Bronchial epithelial cell (primary cell): Measurements from ENCODE around the gene RCE1. TPM values are rescaled to one million over a fixed set of nuclear protein-coding genes. Genes with fewer than 3 reads are reported as not detected.

Experiments used
- DNase-seq: peaks from one replicate; pipeline ENCODE4 v3.0.0-alpha.2; 2010; ENCODE audit warnings: low read depth
- FAIRE-seq: peaks from 2 replicates; lab custom pipeline; 2011; peaks lifted over from hg19 to GRCh38; lab: Jason Lieb, UNC
- H3K27me3 ChIP-seq: 2 replicates; pipeline ENCODE4 v1.5.1; 2011; ENCODE audit warnings: low read length; ENCODE audit not compliant: control insufficient read depth, insufficient read depth
- H3K36me3 ChIP-seq: 2 replicates; pipeline ENCODE4 v1.5.1; 2011; ENCODE audit warnings: low read length; ENCODE audit not compliant: control insufficient read depth, insufficient read depth
- H3K4me3 ChIP-seq: 2 replicates; pipeline ENCODE4 v1.5.1; 2011; ENCODE audit warnings: mild to moderate bottlenecking, low read depth, low read length, control low read depth
- total RNA-seq: library from RNA; depleted of rRNA; stranded (reverse); fragments of >200 nt; gene quantifications from 2 replicates; pipeline ENCODE4 v1.2.1, GENCODE V29; 2014
- TF ChIP-seq, protein P1 (sequence below): IDR thresholded peaks from 2 replicates; pipeline ENCODE4 v1.5.1; 2011; ENCODE audit warnings: mild to moderate bottlenecking, moderate library complexity, low read length, control low read depth, inconsistent platforms; ENCODE audit not compliant: insufficient read depth, severe bottlenecking

The RCE1 gene
- total RNA-seq, 1 donor from 2014 or later, result 17.4 TPM

- DNase-seq (no peak), FAIRE-seq (peak; percentile 28)
- TF ChIP-seq, protein P1, sequence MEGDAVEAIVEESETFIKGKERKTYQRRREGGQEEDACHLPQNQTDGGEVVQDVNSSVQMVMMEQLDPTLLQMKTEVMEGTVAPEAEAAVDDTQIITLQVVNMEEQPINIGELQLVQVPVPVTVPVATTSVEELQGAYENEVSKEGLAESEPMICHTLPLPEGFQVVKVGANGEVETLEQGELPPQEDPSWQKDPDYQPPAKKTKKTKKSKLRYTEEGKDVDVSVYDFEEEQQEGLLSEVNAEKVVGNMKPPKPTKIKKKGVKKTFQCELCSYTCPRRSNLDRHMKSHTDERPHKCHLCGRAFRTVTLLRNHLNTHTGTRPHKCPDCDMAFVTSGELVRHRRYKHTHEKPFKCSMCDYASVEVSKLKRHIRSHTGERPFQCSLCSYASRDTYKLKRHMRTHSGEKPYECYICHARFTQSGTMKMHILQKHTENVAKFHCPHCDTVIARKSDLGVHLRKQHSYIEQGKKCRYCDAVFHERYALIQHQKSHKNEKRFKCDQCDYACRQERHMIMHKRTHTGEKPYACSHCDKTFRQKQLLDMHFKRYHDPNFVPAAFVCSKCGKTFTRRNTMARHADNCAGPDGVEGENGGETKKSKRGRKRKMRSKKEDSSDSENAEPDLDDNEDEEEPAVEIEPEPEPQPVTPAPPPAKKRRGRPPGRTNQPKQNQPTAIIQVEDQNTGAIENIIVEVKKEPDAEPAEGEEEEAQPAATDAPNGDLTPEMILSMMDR, result no peak
- Histone ChIP-seq H3K27me3 (no peaks in the 10 kb centered on the region), H3K4me3 (no peak overlapping the region), H3K36me3 (peaks cover 16% of the 10 kb centered on the region)
Observed at GRCh38 chr11:66864924-66865697, 21.9 kb downstream of the RCE1 start.

- H3K36me3 ChIP-seq, result peaks cover 16% of the 10 kb centered on the region
- DNase-seq, result no peak
Observed at GRCh38 chr11:66866007-66866406, 22.8 kb downstream of the RCE1 start.

DNA sequence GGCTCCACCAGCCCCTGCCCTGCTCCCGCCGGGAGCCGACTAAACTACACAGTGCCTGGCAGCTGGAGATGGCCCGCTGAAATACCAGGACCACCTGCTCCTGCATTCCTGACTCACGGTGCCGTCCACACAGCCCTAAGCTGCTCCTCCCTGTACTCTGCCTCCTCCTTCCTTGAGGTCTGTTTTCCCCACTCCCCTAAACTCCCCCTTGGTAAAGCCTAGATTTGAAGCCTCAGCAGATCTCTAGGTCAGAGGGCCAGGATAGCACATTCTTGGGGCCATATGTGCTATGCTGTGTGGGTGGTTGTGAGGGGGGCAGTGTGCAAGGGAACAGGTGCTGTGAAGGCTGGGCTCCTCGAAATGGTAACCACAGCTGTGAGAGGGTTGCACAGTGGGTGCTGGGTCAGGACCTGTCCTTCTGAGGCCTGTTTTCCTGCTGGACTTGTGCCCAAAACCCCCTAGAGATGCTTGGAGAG is 23.3 kb downstream of the RCE1 start:
- DNase-seq (no peak), FAIRE-seq (no peak)
- Histone ChIP-seq H3K4me3 (no peak overlapping the region), H3K27me3 (no peaks in the 10 kb centered on the region), H3K36me3 (peaks cover 16% of the 10 kb centered on the region)
- TF ChIP-seq, protein P1, result no peak

More at GRCh38 chr11:66866007-66866406, 22.8 kb downstream of the RCE1 start:
- Histone ChIP-seq H3K27me3 (no peaks in the 10 kb centered on the region), H3K4me3 (no peak overlapping the region)
- TF ChIP-seq, protein P1, result no peak
- FAIRE-seq, result no peak

DNA sequence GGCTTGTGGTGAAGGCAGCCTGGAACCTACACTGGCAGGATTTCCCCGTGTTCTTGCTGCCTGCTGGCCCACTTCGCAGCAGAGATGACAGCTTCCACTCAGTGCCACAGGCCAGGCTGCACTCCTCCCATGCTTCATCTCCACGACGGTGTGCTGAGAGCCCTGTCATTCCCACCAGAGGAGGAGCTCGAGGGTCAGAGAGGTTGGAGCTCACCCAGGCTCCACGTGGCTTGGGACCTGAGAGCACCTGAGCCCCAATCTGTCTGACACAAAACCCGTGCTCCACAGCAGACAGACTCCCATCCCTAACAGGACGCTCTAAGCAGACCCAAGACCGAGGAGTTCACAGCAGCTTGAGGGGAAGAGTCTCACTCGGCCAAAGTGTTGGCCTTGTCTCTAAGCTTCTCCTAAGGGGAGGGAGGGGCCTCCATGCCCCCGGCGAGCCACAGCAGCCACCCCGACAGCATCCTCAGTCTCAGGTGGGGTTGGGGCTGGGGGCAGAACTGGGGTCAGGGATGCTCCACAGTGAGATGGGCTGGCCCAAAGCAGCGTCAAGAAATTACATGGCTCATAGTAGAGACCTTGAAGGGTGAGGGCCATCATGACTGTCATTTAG is 24.3 kb downstream of the RCE1 start:
- FAIRE-seq (no peak), DNase-seq (no peak)
- no peak overlapping the region for H3K4me3 ChIP-seq
- TF ChIP-seq, protein P1, result no peak
- H3K27me3 ChIP-seq, result no peaks in the 10 kb centered on the region
- peaks cover 17% of the 10 kb centered on the region for H3K36me3 ChIP-seq

GRCh38 chr11:66868082-66868725 is 25.0 kb downstream of the RCE1 start:
- no peak overlapping the region for H3K4me3 ChIP-seq
- no peaks in the 10 kb centered on the region for H3K27me3 ChIP-seq
- DNase-seq (no peak), FAIRE-seq (no peak)
- TF ChIP-seq, protein P1, result no peak
- peaks cover 17% of the 10 kb centered on the region for H3K36me3 ChIP-seq
